G401 (cell line): Measurements from ENCODE around the gene DYNLT5. TPM values are rescaled to one million over a fixed set of nuclear protein-coding genes. Genes with fewer than 3 reads are reported as not detected.
"Not testable (repeated sequence)": the region's sequence is repeated elsewhere in the genome, so short reads cannot be mapped to it uniquely, and the experiment has no call there.

ENCODE experiments used
- DNase-seq: peaks from one replicate; pipeline ENCODE4 v3.0.0-alpha.2; 2015; ENCODE audit warnings: low spot score
- in situ Hi-C: cut with HindIII; loops from 2 replicates; pipeline ENCODE4 v1.10.0; 2016; ENCODE audit warnings: low sequenced_read_pairs, mixed read lengths
- total RNA-seq: library from RNA; depleted of rRNA; stranded (reverse); fragments of >200 nt; shearing (Covaris generic); gene quantifications from 2 replicates; pipeline ENCODE4 v1.2.3, GENCODE V29; 2014; rRNA removed

The DYNLT5 gene
- total RNA-seq, 1 experiment from 2014 or later, result not detected

DNA sequence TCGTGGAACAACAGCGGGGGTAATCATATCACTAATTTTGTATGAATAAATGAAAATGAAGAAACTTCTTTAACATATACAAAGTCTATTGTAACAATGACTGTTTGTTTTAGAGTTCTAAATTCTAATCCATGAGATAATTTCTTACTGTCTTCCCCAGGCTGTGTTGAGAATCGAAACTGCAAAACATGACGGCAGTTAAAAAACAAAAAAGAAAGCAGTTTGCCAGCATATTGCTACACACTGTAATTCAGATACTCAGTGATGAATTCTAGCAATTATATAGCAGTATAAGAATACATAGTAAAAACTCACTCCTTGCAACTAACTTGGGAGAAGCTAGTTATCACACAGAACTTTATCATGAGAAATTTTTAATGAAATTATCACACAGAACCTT is 26.7 kb downstream of the DYNLT5 start:
- no peak for DNase-seq
- in situ Hi-C loops, result no loop called here

DNA sequence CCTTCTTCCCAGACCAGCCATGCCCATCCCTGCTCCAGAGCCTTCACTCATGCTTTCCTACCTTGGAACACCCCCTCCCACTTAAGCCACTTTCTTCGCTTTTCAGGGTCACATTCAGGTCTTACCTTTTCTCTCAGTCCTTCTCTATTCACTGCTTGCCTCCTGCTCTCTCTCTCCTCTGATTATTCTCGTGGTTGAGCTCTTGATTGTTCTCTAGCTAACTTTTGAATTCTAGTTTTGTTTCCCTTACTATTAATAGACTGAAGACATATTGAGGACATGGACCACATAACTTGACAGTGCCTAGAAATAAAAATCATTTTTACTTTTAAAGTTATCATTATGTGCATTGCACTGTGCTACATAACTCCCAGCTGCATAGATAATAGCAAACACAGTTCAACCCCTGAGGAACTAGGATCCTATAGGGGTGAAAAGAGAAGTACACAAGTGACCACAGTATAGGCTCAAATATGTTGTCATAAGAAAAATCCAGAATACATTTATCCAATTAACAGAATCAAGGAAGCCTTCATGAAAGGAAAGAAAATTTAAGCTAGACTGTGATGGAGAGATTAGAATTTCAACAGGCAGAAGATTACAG is 27.3 kb downstream of the DYNLT5 start:
- in situ Hi-C loops, result no loop called here
- no peak for DNase-seq

DNA sequence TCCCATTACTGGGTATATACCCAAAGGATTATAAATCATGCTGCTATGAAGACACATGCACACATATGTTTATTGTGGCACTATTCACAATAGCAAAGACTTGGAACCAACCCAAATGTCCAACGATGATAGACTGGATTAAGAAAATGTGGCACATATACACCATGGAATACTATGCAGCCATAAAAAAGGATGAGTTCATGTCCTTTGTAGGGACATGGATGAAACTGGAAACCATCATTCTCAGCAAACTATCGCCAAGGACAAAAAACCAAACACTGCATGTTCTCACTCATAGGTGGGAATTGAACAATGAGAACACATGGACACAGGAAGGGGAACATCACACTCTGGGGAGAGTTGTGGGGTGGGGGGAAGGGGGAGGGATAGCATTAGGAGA is 33.5 kb downstream of the DYNLT5 start:
- DNase-seq, in situ Hi-C loops: not testable (repeated sequence)

DNA sequence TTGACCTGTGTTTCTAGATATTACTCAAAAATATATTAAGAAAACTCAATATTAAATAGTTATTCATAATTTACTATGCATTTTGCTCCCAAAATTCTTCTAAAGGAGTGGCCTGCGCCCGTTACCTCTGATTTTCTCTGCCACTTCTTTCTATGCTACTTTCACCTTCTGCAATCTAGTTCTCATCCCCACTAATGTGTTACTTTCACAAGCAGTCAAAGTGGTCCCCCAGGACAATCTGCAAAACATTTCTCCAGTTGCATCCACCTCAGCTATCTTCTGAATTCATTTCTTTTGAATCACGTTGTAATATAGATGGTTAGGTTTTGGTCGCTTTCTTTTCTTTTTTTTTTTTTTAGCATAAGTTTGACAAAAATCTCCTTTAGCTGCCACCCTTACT is 35.4 kb downstream of the DYNLT5 start:
- no peak for DNase-seq
- in situ Hi-C loops, result no loop called here

DNA sequence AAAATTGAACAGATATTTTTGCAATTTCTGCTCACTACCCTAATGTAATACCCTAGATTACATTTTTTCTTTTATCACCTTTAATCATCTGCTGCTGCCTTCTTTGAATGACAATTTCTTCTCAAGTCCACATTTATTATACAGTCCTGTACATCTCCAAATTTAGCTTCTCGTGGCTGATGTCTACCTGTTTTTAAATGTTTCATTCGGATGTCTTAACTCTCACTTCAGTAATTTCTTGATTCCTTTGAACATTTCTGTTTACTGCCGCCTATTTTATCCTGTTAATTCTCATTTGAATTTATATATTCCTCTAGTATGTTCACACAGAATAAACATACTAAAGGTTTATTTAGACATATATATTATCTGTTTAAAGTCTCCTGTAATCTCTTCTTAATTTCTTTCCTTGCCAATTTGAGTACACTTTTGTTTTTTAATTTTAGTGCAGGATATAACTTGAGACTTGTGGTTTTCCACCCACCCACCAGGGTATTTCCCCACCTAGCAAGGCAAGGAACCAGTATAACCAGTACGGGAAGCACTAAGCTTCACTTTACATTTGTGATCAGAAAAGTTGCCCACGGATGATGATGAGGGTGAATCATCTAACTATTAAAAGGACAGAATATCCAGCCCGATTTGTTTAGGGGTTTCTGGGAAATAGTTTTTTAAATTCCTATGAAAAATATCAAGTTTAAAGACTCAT is 36.1 kb downstream of the DYNLT5 start:
- in situ Hi-C loops, result no loop called here
- DNase-seq, result no peak

DNA sequence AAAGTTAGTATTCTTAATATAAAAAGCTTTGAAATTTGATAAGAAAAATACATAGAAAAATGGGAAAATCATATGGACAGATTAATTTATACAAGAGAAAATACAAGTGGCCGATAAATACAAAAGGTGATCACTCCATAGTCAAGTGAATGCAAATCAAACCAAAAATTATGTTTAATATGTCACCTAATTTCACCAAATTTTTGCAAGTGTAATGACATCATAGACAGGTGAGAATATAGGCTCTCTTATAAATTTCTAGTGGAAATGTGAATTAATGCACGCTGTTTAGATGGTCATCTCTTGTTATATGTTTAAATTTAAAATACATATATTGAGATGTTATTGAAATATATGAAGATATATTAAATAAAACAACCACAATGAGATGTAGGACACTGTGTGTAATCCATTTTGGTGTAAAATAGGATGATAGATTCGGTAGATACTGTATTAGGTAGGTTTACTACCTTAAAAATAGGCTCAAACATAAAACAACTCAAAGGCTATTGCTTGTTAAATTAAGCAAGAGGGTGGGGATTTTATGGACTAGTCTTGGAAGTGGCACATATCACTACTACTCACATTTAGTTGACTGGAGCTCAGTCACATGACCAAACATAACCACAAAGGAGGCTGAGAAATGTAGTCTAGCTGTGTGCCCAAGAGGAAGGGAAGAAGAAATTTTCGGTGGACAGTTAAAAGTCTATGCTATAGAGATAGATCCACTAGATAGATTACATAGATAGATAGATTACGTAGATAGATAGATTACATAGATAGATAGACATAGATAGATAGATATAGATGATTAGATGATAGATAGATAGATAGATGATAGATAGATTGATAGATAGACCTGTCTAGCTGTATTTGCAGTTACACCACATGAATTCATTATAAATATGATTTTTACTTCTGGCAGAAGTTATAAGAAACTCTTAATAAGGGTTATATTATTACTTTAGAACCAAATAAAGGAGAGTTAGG is 39.7 kb downstream of the DYNLT5 start:
- DNase-seq, result no peak
- in situ Hi-C loops, result no loop called here

DNA sequence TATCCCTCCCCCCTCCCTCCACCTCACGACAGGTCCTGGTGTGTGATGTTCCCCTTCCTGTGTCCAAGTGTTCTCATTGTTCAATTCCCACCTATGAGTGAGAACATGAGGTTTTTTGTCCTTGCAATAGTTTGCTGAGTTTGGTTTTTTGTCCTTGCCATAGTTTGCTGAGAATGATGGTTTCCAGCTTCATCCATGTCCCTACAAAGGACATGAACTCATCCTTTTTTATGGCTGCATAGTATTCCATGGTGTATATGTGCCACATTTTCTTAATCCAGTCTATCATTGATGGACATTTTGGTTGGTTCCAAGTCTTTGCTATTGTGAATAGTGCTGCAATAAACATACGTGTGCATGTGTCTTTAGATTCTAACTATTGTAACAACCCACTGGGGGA is 43.6 kb downstream of the DYNLT5 start:
- DNase-seq, in situ Hi-C loops: not testable (repeated sequence)

DNA sequence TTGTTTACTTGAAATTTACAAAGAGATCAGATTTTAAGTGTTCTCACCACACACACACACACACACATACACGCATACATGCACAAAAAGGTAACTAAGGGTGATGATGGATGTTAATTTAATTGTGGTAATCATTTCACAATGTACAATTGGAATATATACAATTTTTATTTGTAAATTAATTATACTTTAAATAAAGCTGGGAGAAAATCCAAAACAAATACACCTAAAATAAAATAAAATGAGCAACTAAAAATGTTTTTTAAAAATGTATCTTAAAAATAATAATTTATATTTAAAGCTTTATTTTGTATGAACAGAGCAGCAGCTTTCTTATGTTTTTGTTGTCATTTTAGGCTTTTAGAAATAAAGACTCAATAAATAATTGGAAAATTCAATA is 57.0 kb downstream of the DYNLT5 start:
- in situ Hi-C loops, result no loop called here
- no peak for DNase-seq

DNA sequence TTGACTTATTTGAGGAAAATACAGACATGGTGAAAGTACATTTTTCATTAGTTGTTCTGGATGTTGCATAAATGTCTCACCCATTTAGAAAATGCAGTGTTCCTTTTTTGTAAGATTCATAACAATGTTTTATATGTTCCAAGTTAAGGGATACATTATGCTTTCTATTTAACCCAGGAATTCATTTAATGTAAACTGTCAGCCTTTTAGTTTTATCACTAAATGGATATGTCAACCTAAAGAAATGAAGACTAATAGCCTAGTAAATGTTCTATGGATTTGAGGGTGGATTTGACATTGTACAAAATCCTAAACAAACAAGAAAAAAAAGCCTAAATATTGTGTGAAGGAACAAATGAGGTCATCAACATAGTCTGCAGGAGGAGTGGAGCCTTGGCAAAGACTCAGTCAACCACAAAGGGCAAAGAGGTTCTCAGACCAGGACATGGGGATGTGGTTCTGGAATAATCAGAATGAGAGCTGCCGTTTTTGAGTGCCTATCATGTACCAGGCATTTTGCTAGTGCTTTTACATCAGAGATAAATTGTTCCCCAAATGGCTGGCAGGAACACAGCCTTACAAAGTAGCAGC is 57.6 kb downstream of the DYNLT5 start:
- DNase-seq, result no peak
- in situ Hi-C loops, result no loop called here

DNA sequence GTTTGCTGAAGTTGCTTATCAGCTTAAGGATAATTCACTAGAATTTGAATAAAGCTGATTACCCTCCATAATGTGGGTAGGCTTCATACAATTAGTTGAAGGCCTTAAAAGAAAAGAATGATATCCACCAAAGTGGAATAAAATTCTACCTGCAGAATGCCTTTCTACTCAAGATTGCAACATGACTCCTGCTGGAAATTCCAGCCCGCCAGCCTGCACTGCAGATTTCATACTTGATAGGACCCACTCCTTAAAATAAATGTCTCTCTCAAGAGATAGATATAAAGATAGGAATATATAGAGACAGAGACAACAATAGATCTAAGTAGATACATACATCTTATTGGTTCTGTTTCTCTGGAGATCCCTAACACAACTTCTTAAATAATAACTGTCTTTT is 72.5 kb downstream of the DYNLT5 start:
- in situ Hi-C loops, result no loop called here
- DNase-seq, result no peak

Other genes with a start within 250 kb of the DYNLT5 start
- not detected in 2 replicates for gene SGIP1, start 218.3 kb upstream of the DYNLT5 start, total RNA-seq
- not detected in 2 replicates for gene INSL5, start 48.8 kb downstream of the DYNLT5 start, total RNA-seq
- 3.7 and 7.3 TPM in 2 replicates for gene DNAI4, start 172.4 kb downstream of the DYNLT5 start, total RNA-seq
- gene MIER1, start 172.5 kb downstream of the DYNLT5 start, total RNA-seq, result 13.5 and 20.5 TPM in 2 replicates